Adrenal gland (tissue), 12 donors: ENCODE data around the gene SBSN. TPM values are rescaled to one million over a fixed set of nuclear protein-coding genes. Genes with fewer than 3 reads are reported as not detected.

ENCODE experiments used
- DNase-seq, 7 donors: peaks; one replicate each; pipeline ENCODE4 v3.0.0-alpha.2; 2019 to 2020
- H3K27ac ChIP-seq, 5 donors: fragments of 200-600 bp; sonication (generic) in 4 of 5; 1 replicate in 3 of 5; 2 replicates in 2 of 5; pipeline versions ENCODE4 v1.5.1 to v1.8.0; 2016 to 2020; ENCODE audit warnings: mild to moderate bottlenecking in 1 of 5
- H3K27me3 ChIP-seq: fragments of 200-600 bp; 2 replicates; pipeline ENCODE4 v1.8.0; 2021
- H3K36me3 ChIP-seq, 2 donors: fragments of 200-600 bp; replicated peaks in 1 of 2; 1 replicate in 1 of 2; 2 replicates in 1 of 2; pipeline versions ENCODE4 v1.5.1 to v1.8.0; 2018 to 2022
- H3K4me1 ChIP-seq, 2 donors: fragments of 200-600 bp; replicated peaks in 1 of 2; 1 replicate in 1 of 2; 2 replicates in 1 of 2; pipeline versions ENCODE4 v1.5.1 to v1.8.0; 2018 to 2021
- H3K4me3 ChIP-seq, 4 donors: fragments of 200-600 bp; sonication (generic) in 3 of 4; one replicate each; pipeline ENCODE4 v1.5.1; 2016 to 2018
- H3K9me3 ChIP-seq, 3 donors: fragments of 200-600 bp; sonication (generic) in 1 of 3; replicated peaks in 1 of 3; 1 replicate in 2 of 3; 2 replicates in 1 of 3; pipeline versions ENCODE4 v1.5.1 to v1.8.0; 2016 to 2021
- POLR2A ChIP-seq, 2 donors: fragments of 450-650 bp; IDR thresholded peaks; one replicate each; pipeline ENCODE4 v1.6.1; 2017; ENCODE audit warnings: antibody characterized with exemption in 2 of 2, mild to moderate bottlenecking in 2 of 2, moderate library complexity in 1 of 2
- WGBS, 4 donors: extraction: QIAGEN DNeasy Blood & Tissue Kit in 2 of 4; methylation state at CpG; one replicate each; pipeline versions ENCODE4 v1.1.5 to v1.1.7; 2013 to 2017; 5-methylcytosine and 5-hydroxymethylcytosine counted together
- intact Hi-C, 2 donors: fragments of 100-400 bp; cut with DNase I; formaldehyde crosslinking; loops; one replicate each; pipeline versions ENCODE4 v1.14.1 to v1.15.0; 2022 to 2023
- polyA plus RNA-seq, 3 donors: library from polyadenylated mRNA; stranded (reverse); fragments of 200-250 nt in 2 of 3; fragments of 350-450 nt in 1 of 3; fragmentation: Illumina TruSeq in 1 of 3; extraction: RNeasy Lipid Tissue Mini Kit (QIAGEN cat#74804) in 1 of 3; gene quantifications; one replicate each; pipeline ENCODE4 v1.2.3, GENCODE V29; 2013 to 2014
- total RNA-seq, 9 donors: library from RNA; depleted of rRNA in 4 of 9; stranded (reverse); fragments of >200 nt in 4 of 9; fragments of 120-200 nt in 1 of 9; fragmentation: NEBNext Ultra II Directional in 1 of 9; extraction: Animal tissue kit (Norgen Biotek cat#: 25700) in 1 of 9; gene quantifications; one replicate each; pipeline versions ENCODE4 v1.1.0 to v1.2.4, GENCODE V29; 2013 to 2023
- TF ChIP-seq, protein P1 (sequence below), 6 experiments: fragments of 450-650 bp in 4 of 6; fragments of 200-600 bp in 2 of 6; sonication (generic) in 1 of 6; IDR thresholded peaks; 1 replicate in 5 of 6; 2 replicates in 1 of 6; pipeline versions ENCODE4 v1.5.1 to v1.8.0; 2016 to 2021; ENCODE audit warnings: antibody characterized with exemption in 6 of 6, mild to moderate bottlenecking in 2 of 6, moderate library complexity in 1 of 6
- donor health status: healthy with polysubstance abuse.
- donor health status: Bipolar disorder and iron deficiency.
- donor health status: DM: yes; HTN: yes; CAD: no.
- donor health status: DM: no; HTN: no; CAD: no.
- donor health status: DM: no; HTN: no; CAD: no.
- donor health status: DM: yes; HTN: yes; CAD: no.

Gene SBSN
- total and polyA plus RNA-seq, 12 donors, result 0.77 TPM; not detected in 11

- no peak overlapping the region for H3K27ac ChIP-seq
- intact Hi-C loops, result no loop called here
- TF ChIP-seq, protein P1, sequence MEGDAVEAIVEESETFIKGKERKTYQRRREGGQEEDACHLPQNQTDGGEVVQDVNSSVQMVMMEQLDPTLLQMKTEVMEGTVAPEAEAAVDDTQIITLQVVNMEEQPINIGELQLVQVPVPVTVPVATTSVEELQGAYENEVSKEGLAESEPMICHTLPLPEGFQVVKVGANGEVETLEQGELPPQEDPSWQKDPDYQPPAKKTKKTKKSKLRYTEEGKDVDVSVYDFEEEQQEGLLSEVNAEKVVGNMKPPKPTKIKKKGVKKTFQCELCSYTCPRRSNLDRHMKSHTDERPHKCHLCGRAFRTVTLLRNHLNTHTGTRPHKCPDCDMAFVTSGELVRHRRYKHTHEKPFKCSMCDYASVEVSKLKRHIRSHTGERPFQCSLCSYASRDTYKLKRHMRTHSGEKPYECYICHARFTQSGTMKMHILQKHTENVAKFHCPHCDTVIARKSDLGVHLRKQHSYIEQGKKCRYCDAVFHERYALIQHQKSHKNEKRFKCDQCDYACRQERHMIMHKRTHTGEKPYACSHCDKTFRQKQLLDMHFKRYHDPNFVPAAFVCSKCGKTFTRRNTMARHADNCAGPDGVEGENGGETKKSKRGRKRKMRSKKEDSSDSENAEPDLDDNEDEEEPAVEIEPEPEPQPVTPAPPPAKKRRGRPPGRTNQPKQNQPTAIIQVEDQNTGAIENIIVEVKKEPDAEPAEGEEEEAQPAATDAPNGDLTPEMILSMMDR (IDR thresholded peaks at IDR 0.05), result no peak
- no peak for TF ChIP-seq POLR2A (IDR thresholded peaks at IDR 0.05)
- 80 to 90% (median 82%) methylated on average over 10 to 12 of the region's 12 CpGs for WGBS, 4 donors
- no peak for DNase-seq
- H3K4me3 ChIP-seq, result no peak overlapping the region
- H3K36me3 ChIP-seq, result no peaks in the 10 kb centered on the region
- no peaks in the 10 kb centered on the region for H3K27me3 ChIP-seq
- H3K9me3 ChIP-seq, result no peaks in the 10 kb centered on the region
- no peaks in the 10 kb centered on the region for H3K4me1 ChIP-seq
These were observed 5.3 kb downstream of the SBSN start for GRCh38 chr19:35522745-35523327.

DNA sequence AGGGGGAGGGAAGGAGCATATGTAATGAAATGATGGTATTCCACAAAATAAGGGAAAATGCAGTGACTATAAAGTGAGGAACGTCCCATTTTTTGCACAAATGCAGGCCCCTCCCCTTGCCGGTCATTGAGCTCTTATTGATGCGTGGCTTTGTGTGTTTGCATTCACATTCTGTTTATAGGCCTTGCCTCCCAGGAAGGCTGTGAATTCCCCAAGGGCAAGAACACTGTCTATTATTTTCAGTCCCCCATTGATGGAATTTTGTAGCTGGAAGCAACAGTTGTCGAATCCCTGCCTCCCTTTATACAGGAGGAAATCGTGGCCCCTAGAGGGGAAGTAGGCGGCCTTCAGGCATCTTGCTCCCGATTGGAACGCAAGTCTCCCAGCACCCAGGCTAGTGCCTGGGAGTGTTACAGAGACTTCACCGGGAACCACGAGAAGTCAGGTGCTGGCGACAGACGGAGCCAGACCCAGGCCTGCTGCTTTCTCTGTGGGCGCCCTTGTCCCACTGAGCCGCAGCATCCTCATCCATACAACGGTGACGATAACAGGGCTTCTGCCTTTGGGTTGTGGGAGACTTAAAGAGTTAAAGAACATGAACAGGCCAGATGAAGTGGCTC is 6.9 kb downstream of the SBSN start:
- no peaks in the 10 kb centered on the region for H3K9me3 ChIP-seq
- 71 to 76% (median 74%) methylated on average over 12 to 16 of the region's 16 CpGs for WGBS, 4 donors
- no peaks in the 10 kb centered on the region for H3K27me3 ChIP-seq
- no peak overlapping the region for H3K4me3 ChIP-seq
- no peaks in the 10 kb centered on the region for H3K36me3 ChIP-seq
- no peaks in the 10 kb centered on the region for H3K4me1 ChIP-seq
- no peak overlapping the region for H3K27ac ChIP-seq
- no peak for DNase-seq
- intact Hi-C loops, result no loop called here
- TF ChIP-seq, protein P1 (IDR thresholded peaks at IDR 0.05), result no peak
- no peak for TF ChIP-seq POLR2A (IDR thresholded peaks at IDR 0.05)

- H3K36me3 ChIP-seq, result no peaks in the 10 kb centered on the region
- no peaks in the 10 kb centered on the region for H3K27me3 ChIP-seq
- WGBS, 4 donors, result 21 to 55% (median 45%) methylated on average over 4 to 7 of the region's 7 CpGs
- H3K4me3 ChIP-seq, result no peak overlapping the region
- no peak for TF ChIP-seq POLR2A (IDR thresholded peaks at IDR 0.05)
- TF ChIP-seq, protein P1 (IDR thresholded peaks at IDR 0.05), result no peak
- H3K27ac ChIP-seq, result no peak overlapping the region
- H3K9me3 ChIP-seq, result no peaks in the 10 kb centered on the region
- DNase-seq, result no peak
- no peaks in the 10 kb centered on the region for H3K4me1 ChIP-seq
- intact Hi-C loops, result no loop called here
These were observed 8.8 kb downstream of the SBSN start for GRCh38 chr19:35519291-35519690.

- H3K36me3 ChIP-seq, result no peaks in the 10 kb centered on the region
- no peak overlapping the region for H3K27ac ChIP-seq
- no peaks in the 10 kb centered on the region for H3K27me3 ChIP-seq
- intact Hi-C loops, result no loop called here
- 67 to 78% (median 73%) methylated on average over 6 of the region's 6 CpGs for WGBS, 4 donors
- no peak for DNase-seq
- no peaks in the 10 kb centered on the region for H3K4me1 ChIP-seq
- no peaks in the 10 kb centered on the region for H3K9me3 ChIP-seq
- TF ChIP-seq, protein P1 (IDR thresholded peaks at IDR 0.05), result no peak
- no peak for TF ChIP-seq POLR2A (IDR thresholded peaks at IDR 0.05)
- H3K4me3 ChIP-seq, result no peak overlapping the region
These were observed 9.8 kb downstream of the SBSN start for GRCh38 chr19:35518313-35518712.
